ENCODE results near the gene TBCCD1.
A peak's percentile ranks its signal among the peaks of the same experiment; 100 is the strongest.
"Not testable (repeated sequence)": the region's sequence is repeated elsewhere in the genome, so short reads cannot be mapped to it uniquely, and the experiment has no call there.

The TBCCD1 gene

GRCh38 chr3:186549497-186549896 lies 17.6 kb downstream of the TBCCD1 start:
- DNase-seq (ENCODE audit: low spot score), result no peak

- no peak for DNase-seq (ENCODE audit: low spot score)
These were observed 22.9 kb downstream of the TBCCD1 start, which contains the start of gene CRYGS for GRCh38 chr3:186544281-186544680. TSS of gene CRYGS (minus strand) at chr3:186544380. CDS start at chr3:186544326, 54 bp downstream.

- peak; percentile 25 for DNase-seq (ENCODE audit: low spot score)
These were observed 26.3 kb downstream of the TBCCD1 start for GRCh38 chr3:186540835-186541226.

- DNase-seq (ENCODE audit: low spot score), result peak; percentile 73
These were observed 26.8 kb downstream of the TBCCD1 start for GRCh38 chr3:186540221-186540834.

- no peak for DNase-seq (ENCODE audit: low spot score)
These were observed 28.4 kb downstream of the TBCCD1 start for GRCh38 chr3:186538779-186539178.

- DNase-seq (ENCODE audit: low spot score), result peak; percentile 15
These were observed 30.0 kb downstream of the TBCCD1 start for GRCh38 chr3:186536883-186537844.

- DNase-seq (ENCODE audit: low spot score), result no peak
These were observed 32.9 kb downstream of the TBCCD1 start for GRCh38 chr3:186534113-186534669.

- DNase-seq (ENCODE audit: low spot score), result no peak
These were observed 34.5 kb downstream of the TBCCD1 start for GRCh38 chr3:186532598-186533072.

GRCh38 chr3:186531694-186532093 lies 35.4 kb downstream of the TBCCD1 start:
- not testable (repeated sequence) for DNase-seq (ENCODE audit: low spot score)

- DNase-seq (ENCODE audit: low spot score), result no peak
These were observed 36.7 kb downstream of the TBCCD1 start for GRCh38 chr3:186530415-186530814.

GRCh38 chr3:186529201-186529999 lies 37.7 kb downstream of the TBCCD1 start:
- no peak for DNase-seq (ENCODE audit: low spot score)

- DNase-seq (ENCODE audit: low spot score), result no peak
These were observed 40.9 kb downstream of the TBCCD1 start for GRCh38 chr3:186526256-186526606.

GRCh38 chr3:186525369-186526255 lies 41.5 kb downstream of the TBCCD1 start:
- DNase-seq (ENCODE audit: low spot score), result no peak

GRCh38 chr3:186524616-186525015 lies 42.5 kb downstream of the TBCCD1 start:
- DNase-seq (ENCODE audit: low spot score), result no peak

GRCh38 chr3:186523434-186523833 lies 43.7 kb downstream of the TBCCD1 start:
- DNase-seq (ENCODE audit: low spot score), result no peak

GRCh38 chr3:186523022-186523421 lies 44.1 kb downstream of the TBCCD1 start:
- no peak for DNase-seq (ENCODE audit: low spot score)

- no peak for DNase-seq (ENCODE audit: low spot score)
These were observed 45.9 kb downstream of the TBCCD1 start for GRCh38 chr3:186520957-186521842.

- DNase-seq (ENCODE audit: low spot score), result no peak
These were observed 46.7 kb downstream of the TBCCD1 start for GRCh38 chr3:186520431-186520830.

GRCh38 chr3:186519021-186519658 lies 48.0 kb downstream of the TBCCD1 start:
- no peak for DNase-seq (ENCODE audit: low spot score)

Measured in AG08395 (cell line).